ENCODE measurements around the gene GLIPR1L2.
A peak's percentile ranks its signal among the peaks of the same experiment; 100 is the strongest.
"Not testable (repeated sequence)": the region's sequence is repeated elsewhere in the genome, so short reads cannot be mapped to it uniquely, and the experiment has no call there.

GLIPR1L2 gene

GRCh38 chr12:75437564-75437963 is 46.7 kb downstream of the GLIPR1L2 start:
- DNase-seq (ENCODE audit: low read depth, low spot score), result no peak

DNA sequence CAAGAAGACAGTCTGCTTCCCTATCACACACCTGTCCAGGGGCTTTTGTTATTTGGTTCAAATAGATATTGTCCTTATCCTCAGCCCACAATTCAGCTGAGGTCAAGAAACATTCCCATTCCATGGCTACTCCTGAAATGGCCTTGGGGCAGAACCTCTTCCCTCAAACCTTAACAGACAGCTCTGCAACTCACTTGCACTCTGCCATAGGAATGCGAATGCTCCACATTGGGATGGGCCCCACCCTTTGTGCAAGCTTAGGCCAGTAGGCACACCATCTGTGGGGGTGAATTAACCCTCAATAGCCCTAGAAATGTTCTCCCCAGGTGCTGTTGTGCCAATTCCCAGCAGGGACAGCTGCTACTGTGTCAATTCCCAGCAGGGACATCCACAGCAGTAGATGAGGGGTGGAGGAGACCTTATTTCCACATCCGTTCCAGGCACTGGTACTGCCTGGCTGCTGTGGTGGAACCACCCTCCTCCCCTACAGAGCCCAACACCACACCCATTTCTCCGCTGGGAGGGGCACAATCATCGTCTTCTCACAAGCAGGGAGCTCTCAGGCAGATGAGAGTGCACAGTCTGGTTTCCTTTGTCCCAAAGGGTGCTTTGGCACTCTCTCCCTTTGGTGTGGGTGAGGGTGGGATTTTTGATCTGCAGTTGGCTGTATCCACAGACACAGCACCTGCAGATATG is 47.3 kb downstream of the GLIPR1L2 start:
- DNase-seq (ENCODE audit: low read depth, low spot score), result no peak

GRCh38 chr12:75439048-75439447 is 48.2 kb downstream of the GLIPR1L2 start:
- no peak for DNase-seq (ENCODE audit: low read depth, low spot score)

DNA sequence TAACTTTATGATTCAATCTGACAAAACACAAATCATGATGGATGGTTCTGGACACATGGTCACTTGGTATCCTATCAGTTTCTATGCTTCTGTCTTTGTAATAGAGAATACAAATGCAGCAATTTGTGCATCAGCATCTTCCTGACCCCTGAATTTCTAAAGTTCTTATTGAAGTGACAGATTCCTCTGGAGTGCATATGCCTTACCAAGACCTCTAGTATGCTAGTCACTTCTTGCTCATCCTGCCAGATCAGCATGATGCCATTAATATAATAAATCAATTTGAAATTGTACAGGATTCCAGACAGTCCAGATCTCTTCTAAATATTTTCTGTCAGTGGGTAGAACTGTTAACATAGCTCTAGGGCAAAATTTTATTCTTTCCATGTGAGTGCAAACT is 49.0 kb downstream of the GLIPR1L2 start:
- no peak for DNase-seq (ENCODE audit: low read depth, low spot score)

- not testable (repeated sequence) for DNase-seq (ENCODE audit: low read depth, low spot score)
These were observed 51.0 kb downstream of the GLIPR1L2 start for GRCh38 chr12:75441687-75442449.

- DNase-seq (ENCODE audit: low read depth, low spot score), result not testable (repeated sequence)
These were observed 51.6 kb downstream of the GLIPR1L2 start for GRCh38 chr12:75442454-75442853.

DNA sequence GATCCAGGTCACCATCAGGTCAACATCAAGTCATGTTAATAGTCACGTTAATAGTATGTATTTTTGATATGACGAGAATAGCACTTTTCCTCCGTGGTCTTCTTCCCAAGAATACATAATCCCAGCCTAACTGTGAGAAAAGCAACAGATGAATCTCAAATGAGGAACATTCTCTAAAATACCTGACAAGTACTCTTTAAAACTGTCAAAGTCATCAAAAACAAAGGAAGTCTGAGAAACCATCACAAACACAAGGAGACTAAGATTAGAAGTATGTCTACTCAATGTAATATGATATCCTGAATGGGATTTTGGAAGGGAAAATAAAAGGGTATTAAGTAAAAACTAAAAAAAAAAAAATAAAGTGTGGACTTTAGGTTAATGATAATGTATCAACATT is 52.8 kb downstream of the GLIPR1L2 start:
- DNase-seq (ENCODE audit: low read depth, low spot score), result no peak

GRCh38 chr12:75444429-75445136 is 53.7 kb downstream of the GLIPR1L2 start:
- DNase-seq (ENCODE audit: low read depth, low spot score), result peak; percentile 64

DNA sequence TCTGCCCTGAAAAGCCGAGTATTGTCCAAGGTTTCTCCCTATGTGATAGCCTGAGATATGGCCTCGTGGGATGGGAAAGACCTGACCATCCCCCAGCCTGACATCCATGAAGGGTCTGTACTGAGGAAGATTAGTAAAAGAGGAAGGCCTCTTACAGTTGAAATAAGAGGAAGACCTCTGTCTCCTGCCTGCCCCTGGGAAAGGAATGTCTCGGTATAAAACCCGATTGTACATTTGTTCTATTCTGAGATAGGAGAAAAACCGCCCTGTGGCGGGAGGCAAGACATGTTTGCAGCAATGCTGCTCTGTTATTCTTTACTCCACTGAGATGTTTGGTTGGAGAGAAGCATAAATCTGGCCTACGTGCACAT is 54.2 kb downstream of the GLIPR1L2 start:
- not testable (repeated sequence) for DNase-seq (ENCODE audit: low read depth, low spot score)

- peak; percentile 54 for DNase-seq (ENCODE audit: low read depth, low spot score)
These were observed 56.0 kb downstream of the GLIPR1L2 start for GRCh38 chr12:75446857-75447256.

- DNase-seq (ENCODE audit: low read depth, low spot score), result no peak
These were observed 57.0 kb downstream of the GLIPR1L2 start for GRCh38 chr12:75447691-75448393.

DNA sequence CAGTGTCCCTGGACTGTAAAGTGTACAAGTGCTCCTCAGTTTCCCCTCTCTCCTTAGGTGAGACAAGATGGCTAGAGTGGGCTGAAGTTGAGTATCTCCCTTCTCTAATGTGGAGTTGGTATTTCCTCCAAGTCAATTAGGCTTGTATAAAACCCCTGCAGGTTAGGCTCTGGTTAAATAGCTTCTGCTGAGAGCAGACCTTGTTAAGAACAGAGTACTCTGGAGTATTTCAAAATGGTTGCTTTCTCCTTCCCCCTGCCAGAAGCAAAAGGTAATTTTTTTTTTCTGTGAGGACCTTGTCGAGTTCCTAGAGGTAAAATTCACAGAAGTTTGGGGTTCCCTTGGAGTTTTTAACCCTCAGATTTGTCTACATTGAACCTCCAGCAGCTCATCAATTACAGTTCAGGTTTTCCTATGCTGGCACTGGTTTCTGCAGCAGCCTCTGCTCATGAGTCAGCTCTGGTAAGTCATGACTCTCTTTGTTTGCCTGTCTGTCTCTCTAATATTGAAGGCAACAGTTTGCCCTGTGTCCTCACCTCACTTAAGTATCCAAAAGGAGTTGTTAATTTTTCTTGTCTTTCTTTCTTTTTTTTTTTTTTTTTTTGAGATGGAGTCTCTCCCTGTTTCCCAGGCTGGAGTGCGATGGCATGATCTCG is 61.9 kb downstream of the GLIPR1L2 start:
- DNase-seq (ENCODE audit: low read depth, low spot score), result peak; percentile 68

DNA sequence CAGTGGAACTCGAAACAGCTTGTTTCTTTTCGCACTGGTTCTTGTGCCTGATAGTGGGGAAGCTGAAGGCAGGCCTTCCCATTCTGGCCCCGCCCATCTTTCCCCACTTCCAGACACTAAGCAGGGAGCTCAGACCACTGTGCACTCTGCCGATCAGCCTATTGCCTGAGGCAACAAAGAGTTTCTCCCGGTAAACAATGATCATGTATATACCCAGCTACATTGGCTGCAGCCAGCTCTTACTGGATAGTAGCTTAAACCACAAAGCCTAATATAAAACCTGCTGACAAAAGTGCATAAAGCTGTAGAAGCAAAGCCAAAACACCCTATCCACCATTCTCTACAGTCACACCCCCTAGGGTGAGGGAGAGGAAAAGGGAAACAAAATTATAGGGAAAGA is 65.0 kb downstream of the GLIPR1L2 start:
- no peak for DNase-seq (ENCODE audit: low read depth, low spot score)

GRCh38 chr12:75457191-75457590 is 66.3 kb downstream of the GLIPR1L2 start:
- no peak for DNase-seq (ENCODE audit: low read depth, low spot score)

GRCh38 chr12:75457866-75458265 is 67.0 kb downstream of the GLIPR1L2 start:
- DNase-seq (ENCODE audit: low read depth, low spot score), result not testable (repeated sequence)

DNA sequence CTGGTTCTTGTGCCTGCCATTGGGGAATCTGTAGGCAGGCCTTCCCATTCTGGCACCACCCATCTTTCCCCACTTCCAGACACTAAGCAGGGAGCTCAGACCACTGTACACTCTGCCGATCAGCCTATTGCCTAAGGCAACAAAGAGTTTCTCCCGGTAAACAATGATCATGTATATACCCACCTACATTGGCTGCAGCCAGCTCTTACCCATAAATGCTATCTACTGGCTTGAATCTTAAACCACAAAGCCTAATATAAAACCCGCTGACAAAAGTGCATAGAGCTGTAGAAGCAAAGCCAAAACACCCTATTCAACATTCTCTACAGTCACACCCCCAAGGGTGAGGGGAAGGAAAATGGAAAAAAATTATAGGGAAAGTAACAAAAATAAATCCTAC is 68.9 kb downstream of the GLIPR1L2 start:
- DNase-seq (ENCODE audit: low read depth, low spot score), result no peak

GRCh38 chr12:75460204-75460603 is 69.3 kb downstream of the GLIPR1L2 start:
- DNase-seq (ENCODE audit: low read depth, low spot score), result no peak

DNA sequence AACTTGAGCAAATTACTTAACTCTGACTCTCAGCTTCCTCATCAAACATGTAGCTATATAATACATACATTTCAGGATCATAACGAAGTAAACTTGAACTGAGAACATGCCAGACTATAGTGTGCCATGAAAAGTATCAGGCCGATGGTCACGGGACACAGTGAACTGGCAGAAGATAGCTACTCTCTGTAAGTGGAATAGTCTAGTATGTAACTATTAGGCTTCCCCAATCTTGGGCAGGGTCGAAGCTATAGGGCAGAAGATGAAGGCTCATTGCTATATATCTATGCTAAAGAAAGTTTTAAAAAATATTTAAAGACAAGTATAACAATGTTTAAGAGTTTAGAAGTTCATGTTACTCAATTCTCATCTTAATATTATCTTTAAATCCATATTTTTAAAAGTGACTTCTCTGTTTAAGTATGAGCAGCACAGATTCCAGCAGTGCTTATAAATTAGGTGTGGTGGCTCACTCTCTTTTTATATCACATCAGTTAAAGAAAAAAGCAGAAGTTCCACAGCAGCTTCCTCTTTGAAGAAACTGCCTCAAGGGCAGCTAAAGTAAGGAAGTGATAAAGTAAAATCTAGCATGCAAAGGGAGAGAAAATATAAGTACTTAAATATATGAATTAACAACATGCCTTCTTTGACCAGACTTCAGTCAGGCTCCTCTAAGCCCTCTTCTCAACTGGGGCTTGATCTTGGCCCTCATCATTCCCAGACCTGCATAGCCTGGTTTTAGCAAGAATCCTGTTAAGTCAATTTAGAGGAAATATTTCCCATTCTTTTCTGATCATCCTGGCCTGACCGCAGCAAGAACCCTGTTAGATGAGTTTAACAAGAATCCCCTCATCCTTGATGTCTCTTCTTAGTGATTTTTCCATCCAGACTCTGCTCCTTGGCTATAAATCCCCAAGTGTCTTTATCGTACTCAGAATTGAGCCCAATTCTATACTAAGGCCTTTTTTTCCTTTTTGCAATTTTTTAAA is 81.3 kb downstream of the GLIPR1L2 start:
- DNase-seq (ENCODE audit: low read depth, low spot score), result no peak

DNA sequence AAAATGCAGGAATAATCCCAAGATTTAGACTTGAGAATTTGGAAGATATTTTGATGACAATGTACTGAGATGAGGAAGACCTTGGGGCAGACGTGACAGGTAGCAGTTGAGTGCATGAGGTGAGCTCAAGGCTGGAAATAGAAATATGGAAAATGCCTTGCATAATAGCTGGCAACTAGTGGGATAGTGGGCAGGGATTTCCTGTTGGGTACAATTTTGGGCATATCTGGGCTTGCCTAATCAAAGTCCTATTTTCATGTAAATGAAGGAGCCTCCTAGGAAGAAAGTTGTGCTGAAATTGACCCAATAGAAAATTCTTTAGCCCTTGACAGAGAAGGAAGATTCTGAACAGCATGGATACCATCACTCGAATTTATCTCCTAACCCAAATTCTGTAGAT is 83.2 kb downstream of the GLIPR1L2 start:
- DNase-seq (ENCODE audit: low read depth, low spot score), result no peak

- no peak for DNase-seq (ENCODE audit: low read depth, low spot score)
These were observed 85.2 kb downstream of the GLIPR1L2 start for GRCh38 chr12:75476071-75476470.

Data from astrocyte of the hippocampus (primary cell).